GM19035 (cell line): ENCODE results near the gene CAB39.

Experiments
- ATAC-seq: cut with Tn5 transposase; IDR thresholded peaks from one replicate; pipeline ENCODE4 v1.9.1; 2021; ENCODE audit not compliant: unreplicated experiment

The CAB39 gene

GRCh38 chr2:230749111-230749510 is 36.5 kb downstream of the CAB39 start:
- no peak for ATAC-seq

GRCh38 chr2:230751062-230751461 is 38.4 kb downstream of the CAB39 start:
- no peak for ATAC-seq

GRCh38 chr2:230754200-230754599 is 41.6 kb downstream of the CAB39 start:
- no peak for ATAC-seq

- no peak for ATAC-seq
Observed at GRCh38 chr2:230757476-230757875, 44.8 kb downstream of the CAB39 start.

- no peak for ATAC-seq
Observed at GRCh38 chr2:230758566-230759480, 46.2 kb downstream of the CAB39 start.

- ATAC-seq = no peak
Observed at GRCh38 chr2:230759481-230760167, 47.0 kb downstream of the CAB39 start.

- no peak for ATAC-seq
Observed at GRCh38 chr2:230761704-230762103, 49.1 kb downstream of the CAB39 start.

- ATAC-seq = peak; percentile 62
Observed at GRCh38 chr2:230762317-230762896, 49.8 kb downstream of the CAB39 start.

DNA sequence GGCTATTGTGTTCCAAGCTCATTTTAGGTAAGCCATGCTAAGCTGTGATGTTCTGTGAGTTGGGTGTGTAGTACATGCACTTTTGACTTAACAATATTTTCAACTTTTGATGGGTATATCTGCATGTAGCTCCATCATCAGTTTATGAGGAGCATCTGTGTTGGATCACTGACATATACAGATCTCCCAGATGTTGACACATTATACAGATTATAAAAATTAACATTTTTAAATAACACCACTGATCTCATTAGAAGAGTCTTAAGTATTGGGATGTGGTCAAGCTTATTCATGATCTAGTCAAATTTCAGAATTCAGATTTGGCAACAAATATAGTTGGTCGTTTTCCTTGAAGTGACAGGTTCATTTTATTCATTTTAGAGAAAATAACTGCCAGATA is 51.7 kb downstream of the CAB39 start:
- no peak for ATAC-seq

GRCh38 chr2:230765611-230766300 is 53.1 kb downstream of the CAB39 start:
- ATAC-seq = no peak

GRCh38 chr2:230767862-230768388 is 55.3 kb downstream of the CAB39 start:
- no peak for ATAC-seq

DNA sequence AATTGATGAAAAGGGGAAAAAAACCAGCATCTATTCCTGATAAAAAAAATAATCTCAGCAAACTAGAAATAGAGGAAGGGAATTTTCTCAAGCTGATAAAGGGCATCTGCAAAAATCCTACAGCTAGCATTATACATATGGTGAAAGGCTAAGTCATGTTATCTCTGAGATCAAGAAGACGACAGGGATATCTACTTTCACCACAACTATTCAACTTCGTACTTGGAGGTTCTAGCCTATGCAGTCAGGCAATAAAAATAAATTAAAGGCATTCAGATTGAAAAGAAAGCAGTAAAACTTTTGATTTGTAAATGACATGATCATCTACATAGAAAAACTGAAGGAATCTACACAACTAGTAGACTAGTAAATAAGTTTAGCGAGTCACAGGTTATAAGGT is 58.2 kb downstream of the CAB39 start:
- ATAC-seq = no peak

DNA sequence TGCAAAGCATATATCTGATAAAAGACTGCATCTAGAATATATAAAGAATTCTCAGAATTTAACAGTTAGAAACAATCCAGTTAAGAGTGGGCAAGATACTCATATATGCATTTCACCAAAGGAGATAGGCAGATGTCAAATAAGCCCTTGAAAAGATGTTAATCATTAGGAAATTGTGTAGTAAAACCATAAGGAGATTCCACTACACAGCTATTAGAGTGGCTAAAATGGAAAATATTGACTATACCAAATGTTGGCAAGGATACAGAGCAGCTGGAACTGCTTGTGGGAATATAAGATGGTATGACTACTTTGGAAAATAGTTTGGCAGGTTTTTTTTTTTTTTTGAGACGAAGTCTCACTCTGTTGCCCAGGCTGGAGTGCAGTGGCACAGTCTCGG is 59.5 kb downstream of the CAB39 start:
- ATAC-seq = no peak

- no peak for ATAC-seq
Observed at GRCh38 chr2:230773039-230773773, 60.6 kb downstream of the CAB39 start.

- no peak for ATAC-seq
Observed at GRCh38 chr2:230774348-230774951, 61.8 kb downstream of the CAB39 start.

DNA sequence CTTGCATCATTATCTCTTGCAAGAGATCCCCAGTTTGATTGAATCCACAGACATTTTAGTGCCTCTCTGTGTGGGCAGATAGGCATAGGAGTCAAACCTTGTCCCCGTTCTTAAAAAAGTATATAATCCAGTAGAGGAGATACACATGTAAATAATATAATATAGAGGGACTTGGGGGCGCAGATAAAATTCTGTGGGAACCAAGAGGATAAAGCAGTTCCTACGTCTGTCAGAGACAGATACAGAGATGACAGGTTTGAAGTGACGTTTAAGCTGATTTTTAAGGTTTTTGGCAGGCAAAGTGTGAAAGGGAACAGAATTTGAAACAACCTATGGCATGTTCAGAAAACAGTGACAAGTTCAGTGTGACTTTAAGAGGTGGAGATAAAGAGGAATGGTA is 63.1 kb downstream of the CAB39 start:
- ATAC-seq = no peak

DNA sequence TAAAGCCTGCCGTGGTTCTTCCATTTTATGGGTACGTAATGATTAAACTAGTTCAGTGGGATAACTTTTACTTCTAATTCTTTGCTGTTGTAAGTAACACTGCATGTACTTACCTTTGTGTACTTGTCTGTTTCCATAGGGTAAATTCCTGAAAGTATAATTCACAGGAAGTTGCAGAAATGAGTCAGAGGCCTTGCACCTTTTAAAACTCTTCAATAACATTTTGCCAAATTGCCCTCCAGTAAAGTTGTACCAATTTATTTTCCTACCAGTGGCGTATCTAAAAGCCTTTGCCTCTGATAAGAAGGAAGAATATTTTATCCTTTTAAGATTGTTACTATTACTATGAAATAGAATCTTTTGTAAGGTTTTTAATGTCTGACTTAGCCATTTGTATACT is 65.1 kb downstream of the CAB39 start:
- no peak for ATAC-seq

DNA sequence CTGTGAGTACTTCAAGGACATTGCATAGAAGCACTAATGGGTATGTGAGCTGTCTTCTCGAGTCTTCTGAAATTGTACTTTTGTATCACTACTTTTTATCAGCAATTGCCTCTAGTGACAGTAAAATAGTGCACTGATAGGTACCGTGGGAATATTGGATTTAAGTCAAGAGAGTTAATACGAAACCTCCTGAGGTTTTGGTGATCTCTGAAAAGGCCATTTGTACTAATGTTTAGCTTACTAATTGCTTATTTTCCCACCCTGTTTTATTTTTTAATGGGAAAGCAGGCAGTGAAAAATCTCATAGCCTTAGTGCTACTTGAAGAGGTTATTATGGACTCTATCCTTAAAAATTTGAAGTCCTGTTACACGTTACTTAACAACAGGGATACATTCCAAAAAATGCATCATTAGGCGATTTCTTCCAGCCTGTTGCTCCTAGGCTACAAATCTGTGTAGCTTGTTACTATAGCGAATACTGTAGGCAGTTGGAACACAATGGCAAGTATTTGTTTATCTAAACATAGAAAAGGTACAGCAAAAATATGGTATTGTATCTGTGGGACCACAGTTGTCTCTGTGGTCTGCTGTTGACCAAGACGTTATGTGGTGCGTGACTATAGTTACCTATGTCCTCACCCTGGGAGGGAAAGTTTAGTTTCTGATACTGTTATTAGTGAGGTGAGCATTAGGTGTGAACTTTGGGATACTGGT is 65.9 kb downstream of the CAB39 start:
- no peak for ATAC-seq

- ATAC-seq = no peak
Observed at GRCh38 chr2:230779126-230779525, 66.5 kb downstream of the CAB39 start.
